Upper lobe of left lung (tissue), 4 donors: Measurements from ENCODE around the gene NR2F6.

ENCODE experiments used
- CTCF ChIP-seq, 6 experiments: fragments of 450-650 bp in 4 of 6; fragments of 200-600 bp in 2 of 6; sonication (generic) in 2 of 6; IDR thresholded peaks; one replicate each; pipeline ENCODE4 v1.5.1; 2016 to 2019; ENCODE audit warnings: antibody characterized with exemption in 6 of 6
- POLR2A ChIP-seq, 4 donors: fragments of 450-650 bp; IDR thresholded peaks; one replicate each; pipeline ENCODE4 v1.5.1; 2016 to 2017; ENCODE audit warnings: antibody characterized with exemption in 4 of 4, mild to moderate bottlenecking in 2 of 4

DNA sequence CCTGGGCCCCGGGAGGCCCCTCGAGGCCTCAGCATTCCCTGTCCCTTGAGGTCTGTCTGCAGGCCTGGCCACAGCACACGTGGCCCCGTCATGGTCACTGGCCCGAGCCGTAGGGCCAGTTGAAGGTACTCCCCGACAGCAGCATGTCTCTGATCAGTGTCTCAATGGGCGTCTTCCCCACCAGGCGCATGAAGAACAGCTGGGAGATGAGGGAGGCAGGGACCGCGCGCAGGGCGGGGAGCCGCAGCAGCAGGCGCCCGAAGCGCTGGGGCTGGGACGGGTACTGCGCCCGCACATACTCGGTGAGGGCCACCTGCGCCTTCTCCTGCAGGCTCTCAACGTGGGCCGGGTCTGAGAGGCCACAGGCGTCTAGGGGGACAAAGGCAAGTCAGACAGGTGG, 13.5 kb downstream of the NR2F6 start:
- TF ChIP-seq POLR2A (IDR thresholded peaks at IDR 0.05), result no peak
- TF ChIP-seq CTCF (IDR thresholded peaks at IDR 0.05), result no peak
